GM23338 (cell line): Measurements from ENCODE around the gene CCDC70. TPM values are rescaled to one million over a fixed set of nuclear protein-coding genes. Genes with fewer than 3 reads are reported as not detected.

Source experiments
- ATAC-seq: fragments of 200-7000 bp; cut with Tn5 transposase; 3 replicates; pipeline ENCODE4 v1.9.1; 2020
- DNase-seq: peaks from one replicate; pipeline ENCODE4 v3.0.0-alpha.2; 2015; ENCODE audit warnings: low spot score
- H2AFZ ChIP-seq: fragments of 200-600 bp; sonication (generic); 2 replicates; pipeline ENCODE4 v1.8.0; 2016; ENCODE audit warnings: antibody characterized with exemption, mild to moderate bottlenecking, moderate library complexity
- H3F3A ChIP-seq: fragments of 200-600 bp; sonication (generic); replicated peaks from 2 replicates; pipeline ENCODE4 v1.8.0; 2017; ENCODE audit warnings: antibody characterized with exemption, mixed run types, low read depth
- H3K27ac ChIP-seq: fragments of 200-600 bp; sonication (generic); 2 replicates; pipeline ENCODE4 v1.6.1; 2016; ENCODE audit warnings: low read depth
- H3K27me3 ChIP-seq: fragments of 200-600 bp; sonication (generic); 2 replicates; pipeline ENCODE4 v1.8.0; 2016; ENCODE audit warnings: mild to moderate bottlenecking, mixed run types, moderate library complexity; ENCODE audit not compliant: insufficient read depth
- H3K36me3 ChIP-seq: fragments of 200-600 bp; sonication (generic); 2 replicates; pipeline ENCODE4 v1.8.0; 2016; ENCODE audit warnings: mild to moderate bottlenecking; ENCODE audit not compliant: insufficient read depth
- H3K4me1 ChIP-seq: fragments of 200-600 bp; sonication (generic); 2 replicates; pipeline ENCODE4 v1.8.0; 2016; ENCODE audit warnings: mild to moderate bottlenecking, moderate library complexity; ENCODE audit not compliant: insufficient read depth
- H3K4me2 ChIP-seq: fragments of 200-600 bp; sonication (generic); 2 replicates; pipeline ENCODE4 v1.7.1; 2017; ENCODE audit warnings: mixed run types
- H3K4me3 ChIP-seq: fragments of 200-600 bp; sonication (generic); 2 replicates; pipeline ENCODE4 v1.6.1; 2016; ENCODE audit warnings: mixed run types
- H3K79me2 ChIP-seq: fragments of 200-600 bp; sonication (generic); replicated peaks from 2 replicates; pipeline ENCODE4 v1.8.0; 2017; ENCODE audit warnings: mild to moderate bottlenecking; ENCODE audit not compliant: insufficient read depth
- H3K9me2 ChIP-seq: fragments of 200-600 bp; sonication (generic); 2 replicates; pipeline ENCODE4 v1.8.0; 2017; ENCODE audit not compliant: insufficient read depth
- H4K20me1 ChIP-seq: fragments of 200-600 bp; sonication (generic); replicated peaks from 2 replicates; pipeline ENCODE4 v1.8.0; 2017; ENCODE audit warnings: mild to moderate bottlenecking; ENCODE audit not compliant: insufficient read depth
- H3K27ac Mint-ChIP-seq: 2 replicates; pipeline ENCODE4 v1.8.0; 2020; ENCODE audit warnings: inconsistent platforms, mild to moderate bottlenecking, moderate library complexity, mixed read lengths
- H3K27me3 Mint-ChIP-seq: 3 replicates; pipeline ENCODE4 v1.8.0; 2022; ENCODE audit warnings: low read depth, mild to moderate bottlenecking, moderate library complexity, mixed read lengths, inconsistent platforms; ENCODE audit not compliant: insufficient read depth, poor library complexity
- H3K36me3 Mint-ChIP-seq: 3 replicates; pipeline ENCODE4 v1.8.0; 2021; ENCODE audit warnings: low read depth, mild to moderate bottlenecking, inconsistent platforms, moderate library complexity, mixed read lengths
- H3K4me1 Mint-ChIP-seq: 3 replicates; pipeline ENCODE4 v1.8.0; 2020; ENCODE audit warnings: mild to moderate bottlenecking, inconsistent platforms, mixed read lengths
- H3K4me3 Mint-ChIP-seq: 3 replicates; pipeline ENCODE4 v1.8.0; 2021; ENCODE audit warnings: moderate library complexity, mild to moderate bottlenecking, inconsistent platforms, mixed read lengths
- H3K9me3 Mint-ChIP-seq: 3 replicates; pipeline ENCODE4 v1.8.0; 2020; ENCODE audit warnings: moderate library complexity, mild to moderate bottlenecking, inconsistent platforms, mixed read lengths
- ETS1 ChIP-seq: IDR thresholded peaks from 2 replicates; pipeline ENCODE4 v1.6.1; 2016; ENCODE audit warnings: antibody characterized with exemption
- EZH2 ChIP-seq: fragments of 200-600 bp; sonication (generic); IDR thresholded peaks from one replicate; pipeline ENCODE4 v1.8.0; 2017; ENCODE audit warnings: antibody characterized with exemption, mild to moderate bottlenecking, low read depth; ENCODE audit not compliant: unreplicated experiment
- EZH2phosphoT487 ChIP-seq: fragments of 200-600 bp; sonication (generic); IDR thresholded peaks from one replicate; pipeline ENCODE4 v1.8.1; 2018; ENCODE audit warnings: antibody characterized with exemption; ENCODE audit not compliant: unreplicated experiment
- JUNB ChIP-seq: IDR thresholded peaks from one replicate; pipeline ENCODE4 v1.6.1; 2016; ENCODE audit warnings: antibody characterized with exemption; ENCODE audit not compliant: unreplicated experiment
- NANOG ChIP-seq: IDR thresholded peaks from 2 replicates; pipeline ENCODE4 v1.6.1; 2016; ENCODE audit warnings: antibody characterized with exemption, borderline replicate concordance
- POLR2AphosphoS5 ChIP-seq: IDR thresholded peaks from 2 replicates; pipeline ENCODE4 v1.6.1; 2016; ENCODE audit warnings: antibody characterized with exemption, low read depth
- REST ChIP-seq: IDR thresholded peaks from one replicate; pipeline ENCODE4 v1.6.1; 2018; ENCODE audit warnings: antibody characterized with exemption; ENCODE audit not compliant: unreplicated experiment
- STAT1 ChIP-seq: IDR thresholded peaks from one replicate; pipeline ENCODE4 v1.6.1; 2016; ENCODE audit warnings: antibody characterized with exemption; ENCODE audit not compliant: unreplicated experiment
- ZNF114 ChIP-seq: fragments of 250-450 bp; sonication (Bioruptor Pico); IDR thresholded peaks from 2 replicates; pipeline ENCODE4 v1.5.0; 2020; ENCODE audit warnings: mild to moderate bottlenecking, moderate library complexity
- ZNF331 ChIP-seq: fragments of 250-450 bp; sonication (Bioruptor Pico); IDR thresholded peaks from 2 replicates; pipeline ENCODE4 v1.5.0; 2020; ENCODE audit warnings: low read depth, mild to moderate bottlenecking, moderate library complexity
- ZNF462 ChIP-seq: fragments of 250-450 bp; sonication (Bioruptor Pico); IDR thresholded peaks from 2 replicates; pipeline ENCODE4 v1.5.0; 2020; ENCODE audit warnings: mild to moderate bottlenecking, moderate library complexity
- polyA plus RNA-seq: library from polyadenylated mRNA; unstranded; fragments of >200 nt; fragmentation: Nextera tagmentation; extraction: Ambion mirVana; gene quantifications from 2 replicates; pipeline ENCODE4 v1.2.1, GENCODE V29; 2016
- total RNA-seq: library from RNA; depleted of rRNA; stranded (reverse); fragments of >200 nt; shearing (Covaris generic); gene quantifications from 2 replicates; pipeline ENCODE4 v1.2.3, GENCODE V29; 2014
- TF ChIP-seq, protein P1 (sequence below), 2 experiments: fragments of 200-600 bp in 1 of 2; sonication (generic) in 1 of 2; conservative IDR thresholded peaks; 2 replicates each; pipeline versions ENCODE4 v1.5.1 to v1.6.1; 2016 to 2017; ENCODE audit warnings: antibody characterized with exemption in 2 of 2, low read depth in 2 of 2, mild to moderate bottlenecking in 2 of 2, moderate library complexity in 1 of 2

Gene CCDC70
- total and polyA plus RNA-seq, 2 experiments from 2014 or later = not detected

DNA sequence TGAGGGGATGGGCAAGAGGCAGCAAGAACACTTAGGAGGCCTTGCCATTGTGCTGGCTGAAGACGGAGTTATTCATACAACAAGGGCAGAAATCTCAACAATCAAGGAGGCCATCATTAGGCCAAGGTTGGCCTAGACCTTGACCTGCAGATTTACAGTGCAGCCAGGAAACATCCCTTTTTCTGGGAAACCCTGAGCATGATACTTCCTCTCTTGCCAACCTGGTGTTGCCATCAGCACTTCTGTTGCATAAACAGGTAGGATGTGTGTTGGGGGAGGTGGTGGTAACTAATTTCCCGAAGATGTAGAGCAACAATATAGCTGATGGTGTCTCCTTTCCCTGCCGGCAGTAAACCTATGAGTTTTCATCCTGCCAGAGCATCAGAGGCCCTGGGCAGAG lies 24.8 kb upstream of the CCDC70 start (continued):
- TF ChIP-seq ZNF462 (CRISPR knock-in tag) (no peak), STAT1 (no peak), EZH2 (no peak), POLR2AphosphoS5 (no peak), EZH2phosphoT487 (no peak), NANOG (no peak), JUNB (no peak), ZNF114 (CRISPR knock-in tag) (no peak)

DNA sequence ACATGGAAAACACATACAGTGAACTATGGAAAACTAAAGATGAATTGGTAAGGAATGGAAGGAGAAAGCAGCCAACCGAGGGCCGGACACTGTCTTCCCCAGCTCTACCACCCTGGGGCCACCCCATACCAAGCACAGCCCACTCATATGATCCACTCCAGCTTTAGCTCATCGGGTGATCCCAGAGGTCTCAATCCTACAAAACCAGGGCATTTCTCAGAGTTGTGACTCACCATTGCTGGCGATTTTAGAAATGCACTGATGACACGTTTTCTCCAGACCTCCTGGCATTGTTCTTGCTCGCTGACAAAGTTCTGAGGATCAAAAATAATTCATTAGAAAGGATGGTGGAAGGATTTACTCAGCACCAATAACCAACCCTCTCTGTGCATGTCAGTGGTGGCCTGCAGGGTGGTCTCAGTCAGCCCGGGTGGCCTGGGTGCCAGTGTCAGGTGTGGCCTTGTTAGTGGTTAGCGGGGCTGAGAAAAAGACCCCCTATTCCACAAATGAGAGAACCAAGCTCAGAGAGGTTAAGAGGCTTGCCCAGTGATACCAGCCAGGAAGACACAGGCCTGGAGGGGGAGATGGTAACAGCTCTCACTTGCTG lies 23.4 kb upstream of the CCDC70 start:
- ATAC-seq (no peak), DNase-seq (no peak)
- no peaks in the 10 kb centered on the region for H3K9me2 ChIP-seq
- H3K4me2 ChIP-seq = no peak overlapping the region
- no peak overlapping the region for H3K27ac Mint-ChIP-seq
- H2AFZ ChIP-seq = no peak overlapping the region
- H3K79me2 ChIP-seq = no peaks in the 10 kb centered on the region
- H3K27me3 ChIP-seq = no peaks in the 10 kb centered on the region
- H3K27me3 Mint-ChIP-seq = peaks cover 2% of the 10 kb centered on the region
- H3K36me3 Mint-ChIP-seq = no peaks in the 10 kb centered on the region
- H3F3A ChIP-seq = no peaks in the 10 kb centered on the region
- H3K27ac ChIP-seq = no peak overlapping the region
- no peak overlapping the region for H3K4me3 Mint-ChIP-seq
- H3K9me3 Mint-ChIP-seq = no peaks in the 10 kb centered on the region
- no peaks in the 10 kb centered on the region for H4K20me1 ChIP-seq
- no peak overlapping the region for H3K4me3 ChIP-seq
- no peaks in the 10 kb centered on the region for H3K4me1 ChIP-seq
- H3K36me3 ChIP-seq = no peaks in the 10 kb centered on the region
- no peaks in the 10 kb centered on the region for H3K4me1 Mint-ChIP-seq
- TF ChIP-seq EZH2phosphoT487 (no peak), REST (no peak), JUNB (no peak), ZNF331 (CRISPR knock-in tag) (no peak), EZH2 (no peak), POLR2AphosphoS5 (no peak), NANOG (no peak), ETS1 (no peak), STAT1 (no peak)
- TF ChIP-seq, protein P1, sequence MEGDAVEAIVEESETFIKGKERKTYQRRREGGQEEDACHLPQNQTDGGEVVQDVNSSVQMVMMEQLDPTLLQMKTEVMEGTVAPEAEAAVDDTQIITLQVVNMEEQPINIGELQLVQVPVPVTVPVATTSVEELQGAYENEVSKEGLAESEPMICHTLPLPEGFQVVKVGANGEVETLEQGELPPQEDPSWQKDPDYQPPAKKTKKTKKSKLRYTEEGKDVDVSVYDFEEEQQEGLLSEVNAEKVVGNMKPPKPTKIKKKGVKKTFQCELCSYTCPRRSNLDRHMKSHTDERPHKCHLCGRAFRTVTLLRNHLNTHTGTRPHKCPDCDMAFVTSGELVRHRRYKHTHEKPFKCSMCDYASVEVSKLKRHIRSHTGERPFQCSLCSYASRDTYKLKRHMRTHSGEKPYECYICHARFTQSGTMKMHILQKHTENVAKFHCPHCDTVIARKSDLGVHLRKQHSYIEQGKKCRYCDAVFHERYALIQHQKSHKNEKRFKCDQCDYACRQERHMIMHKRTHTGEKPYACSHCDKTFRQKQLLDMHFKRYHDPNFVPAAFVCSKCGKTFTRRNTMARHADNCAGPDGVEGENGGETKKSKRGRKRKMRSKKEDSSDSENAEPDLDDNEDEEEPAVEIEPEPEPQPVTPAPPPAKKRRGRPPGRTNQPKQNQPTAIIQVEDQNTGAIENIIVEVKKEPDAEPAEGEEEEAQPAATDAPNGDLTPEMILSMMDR (conservative IDR thresholded peaks at IDR 0.05; ENCODE audit: low read depth in 2 of 2) = no peak
